NCI-H1417 (cell line): ENCODE data around the gene COMP.
A peak's percentile ranks its signal among the peaks of the same experiment; 100 is the strongest.

Source experiments
- DNase-seq, 3 experiments: peaks; one replicate each; lab custom pipeline; 2025; lab: John Stamatoyannopoulos, UW

The COMP gene

DNA sequence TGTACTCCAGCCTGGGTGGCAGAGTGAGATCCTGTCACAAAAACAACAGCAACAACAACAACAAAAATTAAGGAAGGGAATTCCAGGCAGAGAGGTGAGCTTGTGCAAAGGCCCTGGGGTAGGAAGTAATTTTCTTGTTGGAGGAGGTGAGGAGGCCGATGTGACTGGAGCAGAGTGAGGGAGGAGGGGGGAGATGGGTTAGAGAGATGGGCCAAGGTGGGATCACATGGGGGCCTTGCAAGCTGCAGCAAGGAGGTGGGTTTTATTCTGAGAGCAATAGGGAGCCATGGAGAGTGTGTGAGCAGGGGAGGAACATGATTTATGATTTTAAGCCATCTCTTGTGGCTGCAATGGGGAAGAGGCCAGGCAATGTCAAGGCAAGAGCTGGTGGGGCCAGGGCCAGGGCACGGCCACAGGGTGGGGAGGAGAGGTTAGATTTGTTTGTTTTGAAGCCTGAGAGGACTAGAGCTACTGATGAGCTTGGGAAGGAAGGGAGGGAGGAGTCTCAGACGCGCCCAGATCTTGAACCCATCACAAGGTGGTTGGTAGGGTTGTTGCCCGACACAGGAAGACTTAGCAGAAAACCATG is 12.5 kb upstream of the COMP start:
- no peak for DNase-seq

DNA sequence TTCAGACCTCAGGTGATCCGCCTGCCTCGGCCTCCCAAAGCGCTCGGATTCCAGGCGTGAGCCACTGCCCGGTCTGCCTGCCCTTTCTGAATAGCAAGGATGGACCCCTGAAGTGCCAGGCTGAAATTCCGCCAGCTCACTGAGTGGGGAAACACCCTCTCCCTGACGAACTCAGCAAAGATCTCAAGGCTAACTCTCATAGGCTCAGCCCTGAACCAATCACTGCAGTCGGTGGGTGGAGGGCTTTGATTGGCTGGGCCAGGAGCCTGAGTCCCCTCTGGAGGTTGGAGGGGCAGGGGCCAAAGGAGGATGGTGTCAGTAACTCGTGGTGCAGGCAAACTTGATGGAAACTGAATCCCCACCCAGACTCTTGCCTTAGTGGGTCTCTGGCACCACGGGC is 11.2 kb upstream of the COMP start:
- DNase-seq: no peak

DNA sequence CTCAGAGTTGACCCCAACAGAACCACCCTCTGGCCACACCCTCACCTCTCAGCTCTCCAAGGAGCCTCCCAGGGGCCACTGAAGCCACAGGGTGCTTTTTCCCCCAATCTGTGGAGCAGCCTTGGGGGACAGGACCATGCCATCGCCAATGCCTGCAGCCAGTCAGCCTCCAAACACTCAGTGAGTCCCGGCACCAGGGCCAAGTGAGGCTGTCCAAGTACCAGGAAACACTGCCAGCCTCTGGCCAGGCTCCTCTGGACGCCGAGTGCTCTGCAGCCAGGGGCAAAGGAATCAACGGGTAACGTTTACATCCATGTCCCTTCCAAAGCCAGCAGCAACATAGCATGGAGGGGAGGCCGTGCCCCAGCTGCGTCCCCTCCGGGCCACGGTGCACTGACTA is 9.5 kb upstream of the COMP start:
- no peak for DNase-seq

DNA sequence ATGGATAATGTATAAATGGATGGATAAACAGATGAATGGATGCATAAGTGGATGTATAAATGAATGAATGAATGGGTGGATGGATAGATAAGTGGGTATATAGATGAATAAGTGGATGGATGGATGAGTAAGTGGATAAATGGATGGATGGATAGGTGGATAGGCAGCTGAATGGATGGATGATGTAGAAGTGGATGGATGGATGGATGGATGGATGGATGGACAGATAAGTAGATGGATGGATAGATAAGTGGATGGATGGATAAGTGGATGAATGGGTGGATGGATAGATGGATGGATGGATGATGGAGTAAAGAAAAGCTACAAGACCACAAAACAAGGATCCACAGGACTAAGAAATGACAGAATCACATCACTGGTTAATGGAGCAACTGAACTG is 9.0 kb upstream of the COMP start:
- no peak for DNase-seq

DNA sequence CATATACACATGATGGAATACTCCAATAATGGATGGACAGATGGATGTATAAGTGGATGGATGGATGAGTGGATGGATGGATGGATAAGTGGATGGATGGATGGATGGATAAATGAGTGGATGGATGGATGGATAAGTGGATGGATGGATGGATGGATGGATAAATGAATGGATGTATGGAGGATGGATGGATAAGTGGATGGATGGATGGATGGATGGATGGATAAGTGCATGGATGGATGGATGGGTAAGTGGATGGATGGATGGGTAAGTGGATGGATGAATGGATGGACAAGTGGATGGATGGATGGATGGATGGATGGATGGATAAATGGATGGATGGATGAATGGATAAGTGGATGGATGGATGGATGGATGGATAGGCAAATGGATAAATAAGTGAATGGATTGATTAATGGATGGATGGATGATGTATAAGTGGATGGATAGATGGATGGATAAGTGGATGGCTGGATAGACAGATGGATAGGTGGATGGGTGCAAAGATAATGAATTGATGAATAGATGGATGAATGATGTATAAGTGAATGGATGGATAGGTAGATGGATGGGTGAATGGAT is 8.4 kb upstream of the COMP start:
- DNase-seq: no peak

DNA sequence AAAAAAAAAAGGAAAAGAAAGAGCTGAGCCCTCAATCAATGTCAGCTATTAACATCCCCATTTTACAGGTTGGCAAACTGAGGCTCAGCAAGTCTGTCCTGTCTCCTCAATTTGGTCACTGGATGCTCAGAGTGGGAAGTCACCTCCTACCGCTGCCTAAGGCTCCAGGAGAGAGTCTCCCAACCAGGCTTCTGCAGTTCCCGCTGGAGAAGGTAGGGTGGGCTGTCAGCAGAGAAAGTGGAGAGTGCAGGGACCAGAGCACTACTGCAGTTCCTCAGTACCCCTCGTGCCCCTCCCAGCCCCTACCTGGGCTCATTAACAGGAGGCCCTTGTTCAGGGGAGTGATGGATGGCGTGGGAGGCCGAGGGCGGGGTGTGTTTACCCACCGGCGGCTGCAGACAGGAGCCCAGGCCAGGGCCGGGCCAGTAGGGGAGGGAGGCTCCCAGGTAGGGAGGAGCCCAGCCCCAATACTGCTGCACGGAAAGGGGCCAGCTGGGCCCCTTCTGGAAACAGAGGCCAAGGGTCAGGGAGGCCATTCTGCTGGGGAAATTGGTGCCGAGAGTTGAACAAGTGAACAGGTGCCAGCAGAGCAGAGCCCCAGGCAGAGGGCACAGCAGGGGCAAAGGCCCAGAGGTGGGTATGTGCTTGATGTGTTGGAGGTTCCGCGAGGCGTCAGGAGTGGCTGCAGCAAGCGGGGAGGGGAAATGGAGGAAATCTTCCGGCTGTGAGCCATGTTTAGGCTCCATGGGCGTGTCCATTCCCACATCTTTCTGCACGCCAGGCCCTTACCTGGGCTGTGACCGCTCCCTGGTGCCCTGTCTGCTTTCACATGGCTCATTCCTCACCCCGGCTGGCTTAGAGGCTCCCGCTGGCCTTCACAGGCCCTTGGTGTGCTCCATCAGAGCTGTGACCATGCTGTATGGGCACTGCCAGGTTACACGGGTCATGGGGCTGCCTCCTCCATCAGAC is 7.6 kb upstream of the COMP start:
- peak in 2 of 3 experiments; percentile 54 to 74 for DNase-seq

DNA sequence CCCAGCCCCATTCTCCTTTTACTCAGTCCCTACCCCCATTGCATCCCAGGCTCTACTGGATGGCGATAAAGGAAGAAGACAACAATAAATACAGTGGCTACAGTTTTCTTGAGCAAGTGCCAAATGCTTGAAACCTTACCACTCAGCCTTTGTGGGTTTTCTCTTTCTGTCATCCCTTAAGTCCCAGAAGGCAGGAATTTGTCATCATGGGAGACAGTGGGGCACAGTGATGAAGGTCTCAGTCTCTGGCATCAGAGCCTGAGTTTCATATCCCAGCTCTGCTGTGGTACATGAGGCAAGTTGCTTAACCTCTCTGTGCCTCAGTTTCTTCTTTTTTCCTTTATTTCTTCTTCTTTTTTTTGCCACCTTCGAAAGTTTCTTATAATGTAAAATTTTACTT is 5.1 kb upstream of the COMP start:
- DNase-seq: no peak

DNA sequence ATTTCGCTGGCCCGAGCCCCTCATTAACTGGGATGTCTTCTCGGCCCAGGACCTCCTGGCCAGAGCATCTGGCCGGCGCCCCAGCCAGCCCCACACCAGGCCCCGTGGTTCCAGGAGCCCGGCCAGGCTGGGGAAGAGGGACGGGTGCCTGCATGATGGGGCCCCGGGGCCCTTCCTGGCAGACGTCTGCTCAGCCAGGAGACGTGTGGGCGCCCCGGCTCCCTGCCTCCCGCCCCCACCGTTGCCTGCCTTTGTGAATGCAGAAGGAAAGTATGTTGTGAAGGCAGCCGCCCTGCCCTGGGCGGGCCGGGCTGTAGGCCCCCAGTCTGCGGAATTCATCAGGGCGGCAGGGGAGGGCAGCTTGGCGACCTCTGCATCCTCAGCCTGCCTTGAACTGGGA is 4.4 kb upstream of the COMP start:
- DNase-seq: no peak

DNA sequence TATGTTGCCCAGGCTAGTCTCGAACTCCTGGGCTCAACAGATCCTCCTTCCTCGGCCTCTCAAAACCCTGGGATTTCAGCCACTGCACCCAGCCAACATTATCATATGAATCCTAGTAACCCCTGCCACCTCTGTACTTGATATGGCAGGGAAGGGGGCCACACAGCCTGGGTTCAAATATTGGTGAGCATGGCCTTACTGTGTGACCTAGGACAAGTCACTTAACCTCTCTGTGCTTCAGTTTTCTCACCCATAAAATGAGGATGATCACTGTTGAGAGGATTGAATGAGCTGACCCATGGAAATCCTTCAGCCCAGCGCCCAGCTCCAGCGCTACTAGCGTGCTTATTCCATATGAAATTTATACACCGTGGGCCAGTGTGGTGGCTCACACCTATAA is 3.6 kb upstream of the COMP start:
- no peak for DNase-seq

DNA sequence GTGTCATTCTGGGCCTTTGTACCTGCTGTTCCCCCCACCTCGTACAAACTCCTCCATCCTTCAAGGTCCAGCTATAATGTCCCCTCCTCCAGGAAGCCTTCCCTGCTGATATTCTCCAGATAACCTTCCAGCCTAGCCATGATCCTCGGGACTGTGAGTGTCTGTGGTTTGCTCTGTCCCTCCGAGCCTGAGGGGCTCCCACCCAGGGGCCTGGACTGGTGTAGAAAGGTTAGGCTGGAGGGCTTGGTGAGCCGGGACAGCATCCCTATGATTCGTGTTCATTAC is 2.9 kb upstream of the COMP start:
- DNase-seq: no peak

DNA sequence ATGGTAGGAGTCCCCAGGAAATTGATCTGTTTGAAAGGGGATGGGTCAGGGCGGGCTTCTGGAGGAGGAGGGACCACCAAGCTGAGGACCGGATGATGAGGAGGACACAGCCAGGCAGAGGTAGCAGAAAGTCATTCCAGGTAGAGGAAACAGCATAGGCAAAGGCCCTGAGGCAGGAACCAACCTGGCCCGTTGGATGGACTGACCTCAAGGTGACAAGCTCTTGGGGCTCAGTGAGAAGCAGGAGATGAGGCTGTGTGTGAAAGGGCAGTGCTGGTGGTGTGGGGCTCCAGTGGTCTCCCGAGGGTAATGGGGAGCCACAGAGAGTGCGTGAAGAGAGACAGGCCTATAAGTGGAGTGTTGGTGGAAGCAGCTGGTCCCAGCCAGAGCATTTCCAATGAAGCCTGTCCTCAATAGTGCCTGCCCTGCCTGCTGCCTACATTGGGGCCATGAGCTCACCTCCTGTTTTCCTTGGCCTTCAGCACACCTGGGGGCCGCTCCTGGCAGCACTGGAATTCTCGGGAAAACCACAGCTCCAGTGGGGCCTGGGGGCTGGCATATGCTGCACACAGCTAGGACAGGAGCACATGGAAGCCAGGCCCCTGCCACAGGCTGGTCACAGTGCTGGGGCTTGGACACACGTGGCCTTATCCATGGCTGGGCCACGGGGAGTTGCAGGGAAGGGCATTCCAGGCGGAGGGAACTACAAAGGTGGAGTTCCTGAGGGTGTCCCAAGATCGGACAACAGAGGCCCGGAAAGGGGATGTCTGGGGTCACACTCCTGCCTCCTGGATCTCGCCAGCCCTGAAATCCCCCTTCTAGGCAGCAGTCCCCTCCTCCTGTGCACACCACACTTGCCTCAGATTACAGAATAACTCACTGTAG is 2.3 kb upstream of the COMP start:
- DNase-seq: no peak

DNA sequence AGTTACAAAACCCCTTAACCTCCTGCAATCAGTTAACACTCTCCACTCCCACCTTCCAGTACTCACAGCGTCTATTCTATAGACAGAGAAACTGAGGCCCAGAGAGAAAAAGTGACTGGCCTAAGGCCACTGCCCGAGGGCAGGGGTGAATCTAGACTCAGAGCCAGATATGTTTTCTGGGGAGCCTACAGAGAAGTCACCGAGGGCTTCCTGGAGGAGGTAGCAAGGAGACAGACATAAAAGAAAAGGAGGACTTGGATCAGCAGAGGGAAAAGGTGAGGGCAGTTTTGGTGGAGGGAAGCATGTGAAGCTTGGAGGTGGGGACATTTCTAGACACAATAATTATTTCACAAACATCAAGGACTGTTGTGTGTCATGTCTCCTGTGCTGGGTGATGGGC is 1.6 kb upstream of the COMP start:
- no peak for DNase-seq

DNA sequence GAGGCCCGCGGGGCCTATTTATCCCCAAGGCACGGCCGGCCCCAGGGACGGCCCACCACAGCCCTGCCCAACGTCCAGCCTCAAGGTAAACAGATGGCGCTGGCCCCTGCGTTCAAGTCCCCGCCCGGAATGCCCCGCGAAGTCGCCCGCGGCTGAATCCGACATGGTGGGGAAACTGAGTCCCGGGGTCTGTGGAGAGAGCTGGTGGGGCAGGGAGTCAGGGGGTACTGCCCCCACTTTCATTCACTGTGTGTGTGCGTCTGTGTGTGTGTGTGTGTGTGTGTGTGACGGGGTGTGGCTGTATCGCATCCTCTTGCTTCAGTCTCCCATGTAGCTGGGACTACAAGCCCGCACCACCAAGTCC is 192 bp upstream of the COMP start:
- no peak for DNase-seq

DNA sequence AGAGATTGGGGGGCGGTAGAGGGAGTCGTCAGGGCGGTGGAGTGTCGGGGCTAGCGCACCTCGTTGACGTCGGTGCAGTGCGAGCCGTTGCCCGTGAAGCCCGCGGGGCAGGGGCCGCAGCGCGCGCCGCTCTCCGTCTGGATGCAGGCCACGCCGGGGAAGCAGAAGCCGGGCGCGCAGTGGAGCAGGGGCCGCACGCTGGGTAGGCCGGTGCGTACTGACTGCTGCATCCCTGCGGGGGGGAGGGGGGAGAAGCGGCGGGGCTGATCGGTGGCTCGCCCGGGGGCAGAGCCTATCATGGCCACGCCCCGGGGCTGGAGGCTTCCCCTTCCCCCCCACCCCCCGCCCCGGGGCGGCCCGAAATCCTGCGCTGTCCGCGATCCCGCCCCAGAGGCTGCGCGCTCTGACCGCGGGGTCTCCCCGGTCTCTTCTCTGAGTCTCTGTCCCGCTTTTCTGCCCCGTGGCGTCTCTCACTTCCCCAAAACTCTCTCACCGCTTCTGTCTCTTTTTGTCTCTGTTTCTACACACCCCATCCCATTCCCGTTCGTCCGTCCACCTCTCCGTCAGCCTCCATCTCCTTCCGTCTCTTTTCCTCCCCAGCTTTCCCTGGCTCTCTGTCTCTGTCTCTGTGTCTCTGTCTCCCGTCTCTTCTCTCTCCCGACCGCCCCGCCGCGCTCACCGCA is 1.1 kb downstream of the COMP start:
- peak in 2 of 3 experiments; percentile 56 to 57 for DNase-seq

DNA sequence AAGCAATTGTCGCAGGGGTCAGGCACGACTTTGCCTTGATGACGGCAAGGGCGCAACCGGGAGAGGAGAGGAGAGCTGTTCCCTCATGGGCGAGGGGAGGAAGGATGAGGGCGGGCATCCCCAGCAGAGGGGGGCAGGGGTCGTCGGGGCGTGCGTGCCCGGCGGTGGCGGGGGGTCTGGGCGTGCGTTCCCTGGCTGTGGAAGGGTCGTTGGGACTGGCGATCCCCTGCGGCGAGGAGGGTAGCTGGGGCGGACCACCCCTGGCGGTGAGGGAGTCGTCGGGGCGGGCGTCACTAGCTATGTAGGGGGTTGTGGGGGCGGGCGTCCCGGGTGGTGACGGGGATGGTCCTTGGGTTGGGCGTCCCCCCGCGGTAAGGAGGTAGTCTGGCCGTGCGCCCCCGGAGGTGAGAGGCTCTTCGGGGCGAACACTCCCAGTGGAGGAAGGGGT is 1.7 kb downstream of the COMP start:
- DNase-seq: no peak

DNA sequence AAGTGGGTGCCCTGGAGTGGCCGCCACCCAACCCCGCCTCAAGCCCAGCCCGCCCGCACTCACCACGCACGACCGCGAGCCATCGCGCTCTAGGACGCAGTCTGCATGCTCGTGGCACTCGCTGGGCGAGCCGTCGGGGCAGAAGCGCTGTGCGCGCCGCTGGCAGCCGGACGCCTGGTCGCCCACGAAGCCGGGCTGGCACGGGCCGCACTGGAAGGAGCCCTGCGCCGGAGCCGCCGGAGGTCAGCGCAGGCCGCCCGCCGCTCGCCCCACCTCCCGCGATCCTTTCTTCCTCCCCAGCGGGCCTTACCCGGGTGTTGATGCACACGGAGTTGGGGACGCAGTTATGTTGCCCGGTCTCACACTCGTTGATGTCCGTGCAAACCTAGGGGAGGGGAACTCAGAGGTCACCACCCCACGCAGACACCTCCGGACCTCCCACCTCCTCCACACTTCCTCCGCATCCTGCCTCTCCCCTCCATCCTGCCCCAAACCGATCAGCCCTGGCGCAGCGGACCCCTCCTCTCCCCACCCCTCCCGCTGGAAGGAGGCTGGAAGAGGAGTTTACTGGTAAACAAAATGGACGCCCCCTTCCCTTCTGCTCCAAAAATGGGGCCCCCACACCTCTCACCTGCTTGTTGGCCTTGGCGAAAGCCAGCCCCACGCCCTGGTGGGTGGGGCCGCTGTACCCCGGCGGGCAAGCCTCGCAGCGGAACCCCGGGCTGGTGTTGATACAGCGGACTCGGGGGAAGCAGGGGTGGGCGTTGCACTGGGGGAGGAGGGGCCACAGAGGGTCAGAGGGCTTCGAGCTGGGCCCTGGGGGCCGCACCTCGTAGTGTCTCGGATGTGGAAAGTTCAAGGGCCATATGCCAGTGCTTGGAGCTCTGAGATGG is 2.3 kb downstream of the COMP start:
- no peak for DNase-seq

DNA sequence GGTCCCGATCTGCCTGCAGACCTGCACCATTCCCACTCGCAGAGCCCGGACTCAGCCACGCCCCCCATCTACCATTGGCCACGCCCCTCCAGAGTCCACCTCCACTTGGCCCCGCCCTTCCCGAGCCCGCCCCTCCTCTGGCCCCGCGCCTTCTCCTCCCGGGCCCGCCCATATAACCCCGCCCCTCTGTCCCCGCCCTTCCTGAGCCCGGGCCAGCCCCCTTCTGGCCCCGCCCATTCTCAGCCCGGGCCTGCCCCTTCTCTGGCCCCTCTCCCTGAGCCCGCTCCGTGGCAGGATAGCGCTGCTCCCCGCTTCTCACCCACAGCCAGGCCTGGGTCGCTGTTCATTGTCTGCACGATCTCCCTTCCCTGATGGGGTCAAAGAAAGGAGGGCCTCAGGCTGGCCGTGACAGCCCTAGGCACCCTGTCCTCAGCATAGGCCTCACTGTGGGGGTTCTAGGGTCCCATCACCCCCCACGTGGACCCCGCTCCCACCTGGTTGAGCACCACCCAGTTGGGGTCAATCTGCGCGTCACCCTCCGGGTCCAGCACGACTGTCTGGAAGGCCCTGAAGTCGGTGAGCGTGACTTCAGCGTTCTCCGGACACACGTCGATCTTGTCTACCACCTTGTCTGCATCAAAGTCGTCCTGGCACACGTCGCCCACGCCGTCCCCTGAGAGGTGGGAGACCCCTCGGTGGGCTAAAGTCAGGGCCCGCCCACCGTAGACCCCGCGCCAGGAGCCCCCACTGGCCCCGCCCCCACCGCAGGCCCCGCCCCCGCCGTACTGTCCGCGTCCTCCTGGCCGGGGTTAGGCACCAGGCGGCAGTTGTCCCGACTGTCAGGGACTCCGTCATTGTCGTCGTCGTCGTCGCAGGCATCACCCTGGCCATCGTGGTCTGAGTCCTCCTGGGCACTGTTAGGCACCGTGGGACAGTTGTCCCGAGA is 5.7 kb downstream of the COMP start:
- peak; percentile 31 to 68 (median 54) for DNase-seq

DNA sequence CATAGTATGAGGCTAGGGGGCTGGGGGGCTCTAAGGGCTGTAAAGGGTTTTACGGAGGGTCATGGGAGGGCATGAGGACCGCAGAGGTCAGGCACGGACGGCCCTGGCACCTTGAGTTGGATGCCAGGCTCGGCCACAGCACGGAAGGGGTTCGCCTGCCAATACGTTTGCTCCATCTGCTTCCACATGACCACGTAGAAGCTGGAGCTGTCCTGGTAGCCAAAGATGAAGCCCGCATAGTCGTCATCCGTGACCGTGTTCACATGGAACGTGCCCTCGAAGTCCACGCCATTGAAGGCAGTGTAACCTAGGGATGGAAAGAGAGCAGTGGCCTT is 6.4 kb downstream of the COMP start:
- DNase-seq: no peak

DNA sequence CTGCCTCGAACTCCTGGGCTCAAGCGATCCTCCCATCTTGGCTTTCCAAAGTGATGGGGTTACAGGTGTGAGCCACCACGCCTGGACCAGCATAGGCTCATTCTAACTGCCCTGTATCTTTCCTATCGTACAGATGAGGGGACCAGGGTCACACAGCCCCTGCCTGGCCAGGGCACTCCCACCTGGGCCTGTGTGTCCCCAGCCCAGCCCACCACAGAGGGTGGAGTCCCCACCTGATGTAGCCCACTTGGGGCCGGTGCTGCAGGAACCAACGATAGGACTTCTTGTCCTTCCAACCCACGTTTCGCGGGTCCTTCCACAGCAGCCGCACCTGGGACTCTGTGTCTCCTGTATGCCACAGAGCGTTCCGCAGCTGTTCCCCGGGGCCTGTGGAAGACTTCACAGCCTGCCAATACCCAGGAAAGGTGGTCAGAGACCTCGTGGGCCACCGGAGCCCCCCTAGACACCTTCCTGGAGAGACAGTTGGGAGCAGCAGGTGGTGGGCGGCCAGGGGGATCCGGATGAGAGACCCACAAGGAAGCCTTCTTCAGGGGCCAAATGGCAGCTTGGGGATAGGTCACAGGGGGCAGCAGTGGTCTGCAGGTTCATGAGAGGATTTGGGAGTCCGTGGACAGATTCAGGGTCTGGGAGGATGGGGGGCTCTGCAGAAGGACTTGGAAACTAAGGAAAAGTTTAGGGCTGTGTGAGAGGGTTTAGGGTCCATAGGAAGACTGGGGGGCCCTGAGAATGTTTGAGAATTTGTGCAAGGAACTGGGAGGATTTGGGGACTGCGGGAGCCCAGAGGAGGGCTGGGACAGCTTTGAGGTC is 6.9 kb downstream of the COMP start:
- no peak for DNase-seq
